ENCODE measurements around the gene SPATA1. TPM values are rescaled to one million over a fixed set of nuclear protein-coding genes. Genes with fewer than 3 reads are reported as not detected.

The SPATA1 gene
- total RNA-seq, 1 donor = 0.73 TPM

GRCh38 chr1:84598846-84599741 is 92.9 kb downstream of the SPATA1 start:
- Histone ChIP-seq H3K27me3 (ENCODE audit: insufficient read depth, low read length) (no peaks in the 10 kb centered on the region), H3K4me3 (ENCODE audit: low read length) (no peak overlapping the region), H3K4me1 (ENCODE audit: insufficient read depth, low read length) (no peaks in the 10 kb centered on the region), H3K9me3 (ENCODE audit: low read depth, low read length) (no peaks in the 10 kb centered on the region)

GRCh38 chr1:84600796-84601195 is 94.6 kb downstream of the SPATA1 start:
- H3K27me3 ChIP-seq (ENCODE audit: insufficient read depth, low read length) = no peaks in the 10 kb centered on the region
- H3K4me1 ChIP-seq (ENCODE audit: insufficient read depth, low read length) = no peaks in the 10 kb centered on the region
- peaks cover 16% of the 10 kb centered on the region for H3K9me3 ChIP-seq (ENCODE audit: low read depth, low read length)
- no peak overlapping the region for H3K4me3 ChIP-seq (ENCODE audit: low read length)

- Histone ChIP-seq H3K9me3 (ENCODE audit: low read depth, low read length) (peaks cover 17% of the 10 kb centered on the region), H3K27me3 (ENCODE audit: insufficient read depth, low read length) (no peaks in the 10 kb centered on the region)
These were observed 97.0 kb downstream of the SPATA1 start for GRCh38 chr1:84603223-84603622.

DNA sequence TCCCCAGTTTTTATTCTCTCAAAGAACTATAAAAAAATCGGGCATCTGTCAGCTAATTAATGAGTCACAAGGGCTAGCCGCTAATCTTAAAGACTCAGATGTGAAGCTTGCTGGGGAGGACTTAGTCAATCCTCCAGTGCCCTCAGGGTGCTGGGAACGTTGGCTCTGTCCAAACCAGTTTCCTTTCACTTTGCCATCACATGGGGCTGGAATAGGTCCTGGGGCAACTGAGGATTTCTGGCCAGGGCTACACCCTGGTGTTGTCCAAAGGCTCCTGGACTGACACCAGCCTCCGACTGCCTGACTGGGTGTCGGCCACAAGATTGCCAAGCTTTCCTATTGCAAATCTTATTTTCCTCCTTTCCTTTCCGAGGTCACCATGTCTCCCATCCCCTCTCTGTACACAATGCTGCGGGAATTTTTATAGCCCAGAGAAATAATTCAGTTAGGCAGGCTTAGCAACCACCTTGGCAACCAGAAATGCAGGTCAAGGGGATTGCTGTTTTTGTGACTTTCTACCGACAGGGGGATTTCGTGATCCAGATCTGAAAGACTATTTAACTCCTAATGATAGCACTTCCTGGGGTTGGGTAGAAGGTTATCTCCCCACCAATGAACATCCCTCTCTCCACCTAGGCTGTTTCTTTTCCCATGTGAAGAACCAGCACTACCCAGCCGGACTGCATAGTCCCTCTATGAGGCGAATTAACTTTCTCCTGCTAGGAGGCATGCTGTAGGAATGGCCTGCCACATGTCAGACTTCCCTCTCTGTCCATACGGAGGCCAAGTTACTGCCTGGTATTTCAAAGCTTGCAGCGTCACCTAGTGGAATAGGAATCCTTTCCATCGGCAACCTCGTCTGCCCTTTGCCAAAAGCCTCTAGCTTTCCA is 98.0 kb downstream of the SPATA1 start:
- Histone ChIP-seq H3K9me3 (ENCODE audit: low read depth, low read length) (peaks cover 17% of the 10 kb centered on the region), H3K4me1 (ENCODE audit: insufficient read depth, low read length) (no peaks in the 10 kb centered on the region), H3K4me3 (ENCODE audit: low read length) (no peak overlapping the region), H3K27me3 (ENCODE audit: insufficient read depth, low read length) (no peaks in the 10 kb centered on the region)

More at GRCh38 chr1:84603223-84603622, 97.0 kb downstream of the SPATA1 start:
- H3K4me1 ChIP-seq (ENCODE audit: insufficient read depth, low read length) = no peaks in the 10 kb centered on the region
- H3K4me3 ChIP-seq (ENCODE audit: low read length) = no peak overlapping the region

DNA sequence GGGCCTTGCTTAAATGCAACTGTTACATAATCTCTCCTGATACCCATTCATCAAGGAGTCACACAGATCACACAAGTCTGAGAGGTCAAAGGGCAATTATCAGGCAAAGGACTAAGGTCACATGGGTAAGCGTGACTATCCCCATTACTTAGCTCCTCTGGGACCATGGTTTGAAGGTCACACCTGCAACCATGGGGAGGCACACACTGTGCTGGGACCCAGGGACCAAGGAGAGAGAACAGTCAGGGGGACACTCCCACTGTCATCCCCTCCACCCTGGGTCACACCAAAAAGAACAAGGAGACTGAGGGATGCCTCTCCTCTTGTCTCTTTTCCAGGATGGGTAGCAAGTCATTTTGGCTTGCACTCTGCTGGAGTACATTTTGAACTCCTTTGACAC is 99.0 kb downstream of the SPATA1 start:
- Histone ChIP-seq H3K9me3 (ENCODE audit: low read depth, low read length) (peaks cover 17% of the 10 kb centered on the region), H3K4me1 (ENCODE audit: insufficient read depth, low read length) (no peaks in the 10 kb centered on the region), H3K27me3 (ENCODE audit: insufficient read depth, low read length) (no peaks in the 10 kb centered on the region), H3K4me3 (ENCODE audit: low read length) (no peak overlapping the region)

DNA sequence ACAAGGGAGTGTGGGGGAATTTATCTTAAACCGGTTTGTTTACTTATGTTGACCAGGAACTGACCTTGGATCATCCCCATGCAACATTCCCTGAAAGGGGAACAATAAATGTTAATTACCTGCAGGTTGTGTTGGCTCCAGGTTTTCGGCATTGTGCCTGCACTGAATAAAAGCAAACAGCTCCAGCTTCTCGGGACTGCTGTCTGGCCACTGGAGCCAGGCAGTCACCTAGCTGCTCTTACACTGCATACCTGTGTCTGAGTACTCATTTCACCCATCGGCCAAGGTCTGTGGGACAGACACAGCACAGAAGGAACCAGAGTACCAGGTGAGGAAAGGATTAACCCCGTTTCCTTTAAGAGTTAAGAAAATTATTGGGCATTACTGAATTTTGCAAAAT is 100.8 kb downstream of the SPATA1 start:
- no peaks in the 10 kb centered on the region for H3K27me3 ChIP-seq (ENCODE audit: insufficient read depth, low read length)
- H3K9me3 ChIP-seq (ENCODE audit: low read depth, low read length) = peaks cover 17% of the 10 kb centered on the region
- H3K4me1 ChIP-seq (ENCODE audit: insufficient read depth, low read length) = no peaks in the 10 kb centered on the region
- no peak overlapping the region for H3K4me3 ChIP-seq (ENCODE audit: low read length)

DNA sequence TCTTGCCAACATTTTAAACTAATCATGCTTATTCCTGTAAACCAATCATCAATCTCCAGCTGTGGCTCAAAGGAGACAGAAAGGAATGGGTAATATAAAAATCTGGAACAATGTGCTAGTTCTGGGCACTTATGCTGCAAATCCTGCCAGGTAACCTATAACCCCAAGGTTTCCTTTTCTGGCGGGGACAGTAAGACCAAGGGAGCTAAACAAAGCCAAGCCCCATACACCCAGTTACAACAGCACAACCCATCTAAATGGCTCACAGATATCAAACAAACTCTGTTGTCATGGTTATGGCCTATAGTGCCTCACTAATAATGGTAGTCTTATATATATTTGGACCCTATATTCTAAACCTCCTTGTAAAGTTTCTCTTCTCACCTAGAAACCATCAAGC is 104.9 kb downstream of the SPATA1 start:
- peaks cover 6% of the 10 kb centered on the region for H3K9me3 ChIP-seq (ENCODE audit: low read depth, low read length)
- H3K27me3 ChIP-seq (ENCODE audit: insufficient read depth, low read length) = no peaks in the 10 kb centered on the region
- no peaks in the 10 kb centered on the region for H3K4me1 ChIP-seq (ENCODE audit: insufficient read depth, low read length)
- no peak overlapping the region for H3K4me3 ChIP-seq (ENCODE audit: low read length)

GRCh38 chr1:84611796-84612195 is 105.6 kb downstream of the SPATA1 start:
- H3K4me1 ChIP-seq (ENCODE audit: insufficient read depth, low read length) = no peaks in the 10 kb centered on the region
- H3K27me3 ChIP-seq (ENCODE audit: insufficient read depth, low read length) = no peaks in the 10 kb centered on the region
- H3K4me3 ChIP-seq (ENCODE audit: low read length) = no peak overlapping the region
- peaks cover 6% of the 10 kb centered on the region for H3K9me3 ChIP-seq (ENCODE audit: low read depth, low read length)

GRCh38 chr1:84613026-84613425 is 106.8 kb downstream of the SPATA1 start:
- Histone ChIP-seq H3K4me3 (ENCODE audit: low read length) (no peak overlapping the region), H3K27me3 (ENCODE audit: insufficient read depth, low read length) (no peaks in the 10 kb centered on the region), H3K4me1 (ENCODE audit: insufficient read depth, low read length) (no peaks in the 10 kb centered on the region), H3K9me3 (ENCODE audit: low read depth, low read length) (peaks cover 6% of the 10 kb centered on the region)

DNA sequence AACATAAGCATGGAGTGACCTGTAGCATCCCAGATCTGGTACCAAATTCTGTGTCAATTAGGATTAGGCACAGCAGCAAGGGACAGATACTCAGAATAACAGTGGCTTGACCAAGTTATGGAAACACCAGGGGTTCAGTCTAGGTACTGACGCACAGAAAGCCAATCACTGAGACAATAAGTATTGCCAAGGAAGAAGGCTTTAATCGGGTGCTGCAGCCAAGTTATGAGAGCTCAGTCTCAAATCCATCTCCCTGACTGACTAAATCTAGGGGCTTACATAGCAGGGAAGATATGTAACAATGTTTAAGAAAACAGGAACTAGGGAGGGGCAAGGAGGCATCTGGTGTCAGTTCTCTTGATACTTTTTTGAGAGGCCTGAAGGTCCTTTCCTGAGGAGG is 107.7 kb downstream of the SPATA1 start:
- H3K4me1 ChIP-seq (ENCODE audit: insufficient read depth, low read length) = no peaks in the 10 kb centered on the region
- H3K4me3 ChIP-seq (ENCODE audit: low read length) = no peak overlapping the region
- peaks cover 6% of the 10 kb centered on the region for H3K9me3 ChIP-seq (ENCODE audit: low read depth, low read length)
- no peaks in the 10 kb centered on the region for H3K27me3 ChIP-seq (ENCODE audit: insufficient read depth, low read length)

GRCh38 chr1:84615790-84616189 is 109.6 kb downstream of the SPATA1 start:
- Histone ChIP-seq H3K4me1 (ENCODE audit: insufficient read depth, low read length) (peaks cover 6% of the 10 kb centered on the region), H3K4me3 (ENCODE audit: low read length) (no peak overlapping the region), H3K27me3 (ENCODE audit: insufficient read depth, low read length) (no peaks in the 10 kb centered on the region), H3K9me3 (ENCODE audit: low read depth, low read length) (peaks cover 6% of the 10 kb centered on the region)

Other genes starting within 250 kb of the SPATA1 start
- 0.31 TPM for gene SAMD13, start 204.7 kb upstream of the SPATA1 start, total RNA-seq
- not detected for gene DNASE2B, start 107.9 kb upstream of the SPATA1 start, total RNA-seq
- 95.8 TPM for gene RPF1, start 27.1 kb upstream of the SPATA1 start, total RNA-seq
- gene GNG5, start 195 bp downstream of the SPATA1 start, total RNA-seq = 19.3 TPM
- 27.0 TPM for gene CTBS, start 68.1 kb downstream of the SPATA1 start, total RNA-seq
- gene SSX2IP, start 184.1 kb downstream of the SPATA1 start, total RNA-seq = 10.3 TPM